Measurements from ENCODE around the gene ETF1.

- TF ChIP-seq CTCF (IDR thresholded peaks at IDR 0.05) (no peak), POLR2A (IDR thresholded peaks at IDR 0.05) (no peak)
Observed at GRCh38 chr5:138491284-138491648, 51.8 kb downstream of the ETF1 start.

Measured in testis (tissue), 2 donors.